Measurements from ENCODE around the gene ECHS1.
"Not testable (repeated sequence)": the region's sequence is repeated elsewhere in the genome, so short reads cannot be mapped to it uniquely, and the experiment has no call there.

ECHS1 gene

DNA sequence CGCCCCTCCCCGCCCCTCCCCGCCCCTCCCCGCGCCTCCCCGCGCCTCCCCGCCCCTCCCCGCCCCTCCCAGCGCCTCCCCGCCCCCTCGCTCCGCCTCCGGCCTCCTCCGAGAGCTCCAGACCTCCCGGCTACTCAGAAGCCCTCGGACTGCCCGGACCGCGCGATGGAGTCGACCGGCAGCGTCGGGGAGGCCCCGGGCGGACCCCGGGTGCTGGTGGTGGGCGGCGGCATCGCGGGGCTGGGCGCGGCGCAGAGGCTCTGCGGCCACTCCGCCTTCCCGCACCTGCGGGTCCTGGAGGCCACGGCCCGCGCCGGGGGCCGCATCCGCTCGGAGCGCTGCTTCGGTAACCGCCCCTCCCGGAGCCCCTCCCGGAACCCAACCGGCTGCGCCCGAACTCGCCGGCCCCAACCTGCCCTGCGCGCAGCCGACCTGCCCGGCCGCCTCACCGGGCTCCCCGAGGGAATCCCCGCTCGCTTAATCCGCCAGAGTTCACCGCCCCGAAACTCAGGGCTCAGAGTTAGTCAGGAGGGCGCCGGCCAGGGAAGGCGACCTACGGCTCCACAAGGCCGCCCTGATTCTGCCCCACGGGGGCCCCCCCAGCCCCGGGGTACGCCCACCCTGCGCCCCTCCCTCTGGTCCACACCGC is 6.1 kb upstream of the ECHS1 start, which contains the start of gene PAOX:
PAOX (plus strand) TSS at position 111 of the 649 bp plus-strand sequence; CDS start at position 166, 55 bp downstream.
- H3K4me3 ChIP-seq (ENCODE audit: low read depth, low read length), result peak within 1 kb of the TSS; percentile 66
- in situ Hi-C loops (cut with HindIII; ENCODE audit: low sequenced_read_pairs), result no loop called here
- DNase-seq (ENCODE audit: low read depth), result no peak
- TF ChIP-seq, protein P1, sequence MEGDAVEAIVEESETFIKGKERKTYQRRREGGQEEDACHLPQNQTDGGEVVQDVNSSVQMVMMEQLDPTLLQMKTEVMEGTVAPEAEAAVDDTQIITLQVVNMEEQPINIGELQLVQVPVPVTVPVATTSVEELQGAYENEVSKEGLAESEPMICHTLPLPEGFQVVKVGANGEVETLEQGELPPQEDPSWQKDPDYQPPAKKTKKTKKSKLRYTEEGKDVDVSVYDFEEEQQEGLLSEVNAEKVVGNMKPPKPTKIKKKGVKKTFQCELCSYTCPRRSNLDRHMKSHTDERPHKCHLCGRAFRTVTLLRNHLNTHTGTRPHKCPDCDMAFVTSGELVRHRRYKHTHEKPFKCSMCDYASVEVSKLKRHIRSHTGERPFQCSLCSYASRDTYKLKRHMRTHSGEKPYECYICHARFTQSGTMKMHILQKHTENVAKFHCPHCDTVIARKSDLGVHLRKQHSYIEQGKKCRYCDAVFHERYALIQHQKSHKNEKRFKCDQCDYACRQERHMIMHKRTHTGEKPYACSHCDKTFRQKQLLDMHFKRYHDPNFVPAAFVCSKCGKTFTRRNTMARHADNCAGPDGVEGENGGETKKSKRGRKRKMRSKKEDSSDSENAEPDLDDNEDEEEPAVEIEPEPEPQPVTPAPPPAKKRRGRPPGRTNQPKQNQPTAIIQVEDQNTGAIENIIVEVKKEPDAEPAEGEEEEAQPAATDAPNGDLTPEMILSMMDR (IDR thresholded peaks at IDR 0.05; ENCODE audit: low read depth, low read length, missing control alignments), result no peak

DNA sequence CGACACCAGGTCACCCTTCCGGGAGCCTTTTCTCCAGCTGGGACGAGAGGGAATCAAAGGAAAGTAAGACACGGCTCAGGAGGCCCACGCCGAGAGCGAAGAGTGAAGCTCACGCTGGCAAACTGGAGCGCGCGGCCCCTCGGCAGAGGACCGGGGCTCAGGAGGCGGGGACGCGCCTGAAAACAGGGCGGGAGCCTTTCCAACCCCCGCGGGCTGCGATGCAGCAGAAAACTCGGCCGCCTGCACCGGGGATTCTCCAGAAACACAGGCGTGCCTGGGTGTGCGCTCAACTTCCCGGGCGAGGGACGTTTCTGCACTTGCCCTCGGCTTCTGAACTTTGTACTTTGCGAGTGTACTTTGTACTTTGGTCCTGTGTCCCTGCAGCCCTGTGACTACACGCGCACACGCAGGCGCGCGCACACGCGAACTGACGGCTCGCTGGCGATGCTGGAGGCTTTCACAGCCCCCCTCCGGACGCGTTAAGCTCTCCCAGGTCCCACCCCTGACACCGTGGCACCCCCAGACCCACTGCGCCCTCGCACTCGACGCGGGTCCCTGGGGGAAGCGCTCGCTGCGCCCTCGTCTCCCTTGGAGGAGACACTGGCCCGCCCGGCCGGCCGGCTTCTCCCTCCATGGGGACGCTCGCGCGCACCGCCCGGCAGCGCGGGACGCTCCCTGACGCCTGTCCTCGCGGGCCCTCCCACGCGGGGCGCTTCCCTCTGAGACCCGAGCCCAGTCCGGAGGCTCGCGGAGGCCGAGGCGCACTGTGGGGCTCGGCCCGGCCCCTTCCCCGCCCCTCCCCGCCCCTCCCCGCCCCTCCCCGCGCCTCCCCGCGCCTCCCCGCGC is 5.3 kb upstream of the ECHS1 start:
- peak overlapping the region; percentile 66 for H3K4me3 ChIP-seq (ENCODE audit: low read depth, low read length)
- DNase-seq (ENCODE audit: low read depth), result no peak
- TF ChIP-seq, protein P1 (IDR thresholded peaks at IDR 0.05; ENCODE audit: low read depth, low read length, missing control alignments), result no peak
- in situ Hi-C loops (cut with HindIII; ENCODE audit: low sequenced_read_pairs), result no loop called here

DNA sequence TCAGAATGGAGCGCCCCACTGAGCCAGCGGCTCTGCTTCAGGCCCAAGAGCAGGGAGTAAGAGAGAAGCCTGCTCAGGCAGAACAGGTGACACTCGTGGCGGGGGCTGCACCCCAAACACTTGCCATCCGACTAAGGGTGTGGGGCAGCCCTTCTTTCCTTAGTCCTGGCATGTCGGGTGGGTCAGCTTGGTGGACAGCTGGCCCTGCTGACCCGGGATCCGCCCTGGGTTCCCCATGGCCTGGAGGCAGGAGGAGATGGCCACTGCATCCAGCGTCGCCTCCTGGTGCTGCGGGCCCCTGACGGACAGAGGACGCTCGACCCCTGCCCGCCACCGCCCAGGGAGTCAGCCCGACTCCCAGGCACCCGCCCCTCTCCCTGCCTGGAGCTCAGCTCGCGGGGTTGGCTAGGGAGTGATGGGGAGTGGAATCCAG is 4.7 kb upstream of the ECHS1 start:
- DNase-seq (ENCODE audit: low read depth), result no peak
- peak overlapping the region; percentile 66 for H3K4me3 ChIP-seq (ENCODE audit: low read depth, low read length)
- TF ChIP-seq, protein P1 (IDR thresholded peaks at IDR 0.05; ENCODE audit: low read depth, low read length, missing control alignments), result no peak
- in situ Hi-C loops (cut with HindIII; ENCODE audit: low sequenced_read_pairs), result no loop called here

DNA sequence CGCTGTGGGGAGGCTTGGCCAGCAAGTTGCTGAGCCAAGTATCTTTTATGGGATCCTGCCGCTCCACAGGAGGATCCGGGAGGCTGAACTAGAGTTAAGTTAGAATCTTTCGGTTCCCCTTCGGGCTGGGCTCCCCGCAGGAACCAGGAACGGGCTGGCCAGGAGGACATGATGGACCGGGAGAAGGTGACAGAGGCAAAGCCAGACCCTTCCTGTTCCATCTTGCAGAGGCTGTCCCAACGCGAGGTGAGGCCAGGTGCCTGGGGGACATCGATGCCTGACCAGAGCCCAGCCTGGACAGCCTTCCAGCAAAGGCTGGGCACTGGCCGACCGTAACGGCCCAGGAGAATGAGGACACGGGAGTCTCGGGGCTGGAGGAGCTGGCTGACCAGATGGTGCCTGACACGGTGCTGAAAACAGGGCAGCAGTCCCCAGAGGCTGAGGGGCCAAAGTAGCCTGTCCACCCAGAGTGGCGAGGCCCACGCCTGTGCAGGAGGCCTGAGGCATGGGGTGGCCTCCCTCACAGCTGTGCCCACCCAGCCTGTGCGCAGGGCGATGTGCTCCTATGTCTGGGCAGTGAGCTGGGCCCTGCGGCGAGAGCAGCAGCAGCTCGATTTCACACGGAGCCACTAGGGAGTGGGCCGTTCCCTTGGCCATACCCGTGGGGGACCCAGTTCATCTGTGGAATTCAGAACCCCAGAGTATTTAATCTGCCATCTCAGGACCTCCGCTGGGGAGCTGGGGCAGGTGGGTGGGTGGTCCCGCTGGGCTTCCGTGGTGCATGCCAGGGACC is 4.1 kb upstream of the ECHS1 start:
- in situ Hi-C loops (cut with HindIII; ENCODE audit: low sequenced_read_pairs), result no loop called here
- TF ChIP-seq, protein P1 (IDR thresholded peaks at IDR 0.05; ENCODE audit: low read depth, low read length, missing control alignments), result no peak
- no peak for DNase-seq (ENCODE audit: low read depth)
- no peak overlapping the region for H3K4me3 ChIP-seq (ENCODE audit: low read depth, low read length)

DNA sequence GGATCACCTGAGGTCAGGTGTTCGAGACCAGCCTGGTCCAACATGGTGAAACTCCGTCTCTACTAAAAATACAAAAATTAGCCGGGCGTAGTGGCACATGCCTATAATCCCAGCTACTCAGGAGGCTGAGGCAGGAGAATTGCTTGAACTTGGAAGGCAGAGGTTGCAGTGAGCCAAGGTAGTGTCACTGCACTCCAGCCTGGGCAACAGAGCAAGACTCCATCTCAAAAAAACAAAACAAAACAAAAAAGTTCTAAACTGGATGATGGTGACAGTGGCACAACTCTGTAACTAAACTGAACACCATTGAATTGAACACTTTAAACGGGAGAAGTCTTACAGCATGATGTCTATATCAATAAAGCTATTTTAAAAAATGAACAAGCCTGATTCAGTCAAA is 3.0 kb upstream of the ECHS1 start:
- in situ Hi-C loops (cut with HindIII; ENCODE audit: low sequenced_read_pairs); DNase-seq (ENCODE audit: low read depth); H3K4me3 ChIP-seq (ENCODE audit: low read depth, low read length): not testable (repeated sequence)

DNA sequence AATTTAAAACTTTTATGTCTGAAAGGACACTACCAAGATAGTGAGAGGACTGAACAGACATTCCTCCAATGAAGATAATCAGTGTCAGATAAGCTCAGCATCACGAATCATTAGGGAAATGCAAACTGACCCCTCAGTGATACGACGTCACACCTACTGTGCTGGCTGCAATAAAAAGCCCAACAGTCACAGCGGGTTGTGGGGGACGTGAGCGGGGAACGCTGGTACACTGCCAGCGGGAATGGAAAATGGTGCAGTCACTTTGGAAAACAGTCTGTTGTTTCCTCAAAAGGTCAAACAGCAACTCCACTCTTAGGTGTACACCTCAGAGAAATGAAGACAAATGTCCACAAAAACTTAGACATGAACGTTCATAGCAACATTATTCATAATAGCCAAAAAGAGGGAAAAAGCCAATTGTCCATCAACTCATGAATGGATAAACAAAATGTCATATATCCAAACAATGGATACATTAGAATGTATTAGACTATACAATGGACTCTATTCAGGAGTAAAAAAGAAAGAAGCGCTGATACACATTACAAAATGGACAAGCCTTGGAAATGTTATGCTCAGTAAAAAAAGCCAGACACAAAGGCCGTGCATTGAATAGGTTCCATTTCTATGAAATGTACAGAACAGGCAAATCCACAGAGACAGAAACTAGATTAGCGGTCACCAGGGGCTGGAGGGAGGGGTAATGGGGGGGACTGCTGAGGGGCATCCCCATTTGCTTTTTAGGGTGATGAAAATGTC is 2.4 kb upstream of the ECHS1 start:
- DNase-seq (ENCODE audit: low read depth), result no peak
- no peak overlapping the region for H3K4me3 ChIP-seq (ENCODE audit: low read depth, low read length)
- in situ Hi-C loops (cut with HindIII; ENCODE audit: low sequenced_read_pairs), result no loop called here
- TF ChIP-seq, protein P1 (IDR thresholded peaks at IDR 0.05; ENCODE audit: low read depth, low read length, missing control alignments), result no peak
